SK-N-SH treated with all-trans-retinoic acid at 6 μM for 48 hours (cell line): ENCODE data around the gene VWA5A.

Source experiments
- BACH2 ChIP-seq: fragments of 250-450 bp; sonication (Bioruptor Pico); IDR thresholded peaks from 2 replicates; pipeline ENCODE4 v1.9.0; 2021; ENCODE audit warnings: mild to moderate bottlenecking, borderline replicate concordance
- CREB5 ChIP-seq: fragments of 250-450 bp; sonication (Bioruptor Pico); IDR thresholded peaks from 2 replicates; pipeline ENCODE4 v1.5.1; 2020; ENCODE audit warnings: low read depth, mild to moderate bottlenecking, moderate library complexity
- CSDC2 ChIP-seq: fragments of 250-450 bp; sonication (Bioruptor Pico); IDR thresholded peaks from 2 replicates; pipeline ENCODE4 v1.5.0; 2020; ENCODE audit warnings: mild to moderate bottlenecking, moderate library complexity
- CSRNP3 ChIP-seq: fragments of 250-450 bp; sonication (Bioruptor Pico); IDR thresholded peaks from 2 replicates; pipeline ENCODE4 v1.5.1; 2021; ENCODE audit warnings: mild to moderate bottlenecking, moderate library complexity
- GLIS3 ChIP-seq: fragments of 250-450 bp; sonication (Bioruptor Pico); IDR thresholded peaks from 2 replicates; pipeline ENCODE4 v1.5.0; 2020; ENCODE audit warnings: mild to moderate bottlenecking, moderate library complexity
- ISL1 ChIP-seq: fragments of 250-450 bp; sonication (Bioruptor Pico); IDR thresholded peaks from 2 replicates; pipeline ENCODE4 v2.1.2; 2022; ENCODE audit warnings: mild to moderate bottlenecking, moderate library complexity
- PPARA ChIP-seq: fragments of 250-450 bp; sonication (Bioruptor Pico); IDR thresholded peaks from 2 replicates; pipeline ENCODE4 v1.5.0; 2020; ENCODE audit warnings: mild to moderate bottlenecking, borderline replicate concordance
- SNAI2 ChIP-seq: fragments of 250-450 bp; sonication (Bioruptor Pico); IDR thresholded peaks from 2 replicates; pipeline ENCODE4 v1.5.0; 2020; ENCODE audit warnings: mild to moderate bottlenecking, moderate library complexity
- TCF4 ChIP-seq: fragments of 250-450 bp; sonication (Bioruptor Pico); IDR thresholded peaks from 2 replicates; pipeline ENCODE4 v1.8.0; 2021; ENCODE audit warnings: mild to moderate bottlenecking, moderate library complexity, borderline replicate concordance
- TOX ChIP-seq: fragments of 250-450 bp; sonication (Bioruptor Pico); IDR thresholded peaks from 2 replicates; pipeline ENCODE4 v1.8.0; 2021; ENCODE audit warnings: mild to moderate bottlenecking, moderate library complexity, borderline replicate concordance
- ZFP30 ChIP-seq: fragments of 450-650 bp; formaldehyde crosslinking; IDR thresholded peaks from 2 replicates; pipeline ENCODE4 v1.5.0; 2022; ENCODE audit warnings: mild to moderate bottlenecking, moderate library complexity

GRCh38 chr11:124079631-124080326 is 35.5 kb upstream of the VWA5A start:
- no peak for TF ChIP-seq BACH2 (CRISPR knock-in tag)
- TF ChIP-seq ZFP30 (CRISPR knock-in tag) = no peak
- no peak for TF ChIP-seq GLIS3 (CRISPR knock-in tag)
- no peak for TF ChIP-seq CREB5
- no peak for TF ChIP-seq CSDC2 (CRISPR knock-in tag)
- TF ChIP-seq CSRNP3 (CRISPR knock-in tag) = no peak
- TF ChIP-seq ISL1 (CRISPR knock-in tag) = no peak
- TF ChIP-seq TCF4 (CRISPR knock-in tag) = no peak
- no peak for TF ChIP-seq PPARA (CRISPR knock-in tag)
- no peak for TF ChIP-seq TOX (CRISPR knock-in tag)
- TF ChIP-seq SNAI2 (CRISPR knock-in tag) = no peak
